ENCODE measurements around the gene NOPCHAP1. TPM values are rescaled to one million over a fixed set of nuclear protein-coding genes. Genes with fewer than 3 reads are reported as not detected.
"Not testable (repeated sequence)": the region's sequence is repeated elsewhere in the genome, so short reads cannot be mapped to it uniquely, and the experiment has no call there.

NOPCHAP1 gene
- 6.4 and 11.6 TPM in 2 replicates for total RNA-seq (2014; rRNA removed; shearing (Covaris generic))

DNA sequence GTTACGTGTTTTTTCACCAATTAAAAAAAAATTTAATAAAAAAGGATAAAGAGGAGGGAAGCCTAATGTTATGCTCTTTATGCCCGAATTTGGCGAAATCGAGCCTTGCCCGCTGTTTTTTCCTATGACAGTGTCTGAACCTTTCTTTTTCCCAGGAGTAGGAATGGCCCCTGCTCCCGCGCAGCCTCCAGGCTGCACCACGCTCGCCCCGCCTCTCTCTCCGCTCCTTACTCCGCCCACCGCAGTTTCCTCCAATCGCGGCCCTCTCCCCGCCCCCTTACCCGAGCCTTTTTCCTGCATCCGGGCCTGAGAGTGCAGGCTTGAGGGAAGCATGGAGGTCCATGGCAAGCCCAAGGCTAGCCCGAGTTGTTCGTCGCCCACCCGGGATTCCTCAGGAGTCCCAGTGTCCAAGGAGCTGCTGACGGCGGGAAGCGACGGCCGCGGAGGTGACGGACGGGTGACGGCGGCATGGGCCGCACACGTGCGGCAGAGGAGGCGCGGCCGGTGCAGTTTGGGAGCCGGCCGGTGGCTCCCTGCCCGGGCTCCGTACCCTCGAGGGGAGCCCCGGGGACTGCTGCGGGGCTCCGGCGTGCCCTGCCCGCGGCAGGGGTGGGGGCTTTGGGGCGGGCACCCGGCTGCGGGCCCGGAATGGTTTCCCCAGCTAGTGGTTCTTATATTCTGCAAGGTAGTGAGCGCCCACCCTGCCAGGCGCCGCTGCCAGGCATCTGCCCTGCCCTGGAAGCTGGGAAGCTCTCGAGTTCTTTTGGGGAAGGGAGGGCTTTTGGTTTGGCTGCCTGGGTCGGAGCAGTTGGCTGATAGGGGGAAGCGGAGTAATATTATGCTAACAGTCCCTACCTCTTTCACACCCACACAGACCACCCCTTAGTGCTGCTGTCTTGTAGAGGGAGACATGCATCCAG lies at the start of gene NOPCHAP1:
Gene NOPCHAP1 (plus strand): TSS at position 295 of the 920 bp plus-strand sequence. CDS start 37 bp downstream, at position 332.
- DNase-seq (ENCODE audit: low read depth), result peak; percentile 86

GRCh38 chr12:104938371-104938770 lies 47.7 kb upstream of the NOPCHAP1 start:
- peak; percentile 39 for DNase-seq (ENCODE audit: low read depth)

DNA sequence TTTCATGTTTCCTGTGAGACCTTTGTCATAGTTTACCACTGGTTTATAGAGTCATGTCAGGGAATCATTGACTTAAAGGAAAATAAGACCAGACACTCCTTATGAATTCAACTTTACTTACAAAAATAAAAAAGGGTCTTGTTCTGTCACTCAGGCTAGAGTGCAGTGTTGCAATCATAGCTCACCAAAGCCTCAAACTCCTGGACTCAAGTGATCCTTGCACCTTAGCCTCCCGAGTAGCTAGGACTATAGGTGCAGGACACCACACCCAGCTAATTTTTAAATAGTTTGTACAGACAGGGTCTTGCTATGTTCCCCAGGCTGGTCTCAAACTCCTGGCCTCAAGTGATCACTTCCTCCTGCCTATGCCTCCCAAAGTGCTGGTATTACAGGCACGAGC lies 47.0 kb upstream of the NOPCHAP1 start:
- DNase-seq (ENCODE audit: low read depth), result no peak

GRCh38 chr12:104941454-104941853 lies 44.7 kb upstream of the NOPCHAP1 start:
- DNase-seq (ENCODE audit: low read depth), result no peak

DNA sequence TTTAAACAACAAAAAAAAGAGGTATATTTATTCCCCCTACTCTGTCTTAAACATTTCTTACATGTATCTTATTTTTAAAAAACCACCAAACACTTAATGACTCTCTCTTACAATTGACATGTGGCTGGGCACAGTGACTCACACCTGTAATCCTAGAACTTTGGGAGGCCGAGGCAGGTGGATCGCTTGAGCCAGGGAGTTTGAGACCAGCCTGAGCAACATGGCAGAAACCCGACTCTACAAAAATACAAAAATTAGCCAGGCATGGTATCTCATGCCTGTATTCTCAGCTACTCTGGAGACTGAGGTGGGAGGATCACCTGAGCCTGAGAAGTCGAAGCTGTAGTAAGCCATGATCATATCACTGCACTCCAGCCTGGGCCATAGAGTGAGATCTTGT lies 44.0 kb upstream of the NOPCHAP1 start:
- peak; percentile 58 for DNase-seq (ENCODE audit: low read depth)

DNA sequence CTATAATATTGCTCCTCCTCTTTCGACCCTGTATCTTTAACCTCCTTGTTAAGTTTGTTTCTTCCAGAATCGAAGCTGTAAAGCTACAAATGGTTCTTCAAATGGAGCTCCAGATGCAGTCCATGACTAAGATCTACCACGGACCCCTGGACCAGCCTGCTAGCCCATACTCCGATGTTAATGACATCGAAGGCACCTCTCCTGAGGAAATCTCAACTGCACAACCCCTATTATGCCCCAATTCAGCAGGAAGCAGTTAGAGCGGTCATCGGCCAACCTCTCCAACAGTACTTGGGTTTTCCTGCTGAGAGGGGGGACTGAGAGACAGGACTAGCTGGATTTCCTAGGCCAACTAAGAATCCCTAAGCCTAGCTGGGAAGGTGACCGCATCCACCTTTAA lies 42.7 kb upstream of the NOPCHAP1 start:
- DNase-seq (ENCODE audit: low read depth), result not testable (repeated sequence)

DNA sequence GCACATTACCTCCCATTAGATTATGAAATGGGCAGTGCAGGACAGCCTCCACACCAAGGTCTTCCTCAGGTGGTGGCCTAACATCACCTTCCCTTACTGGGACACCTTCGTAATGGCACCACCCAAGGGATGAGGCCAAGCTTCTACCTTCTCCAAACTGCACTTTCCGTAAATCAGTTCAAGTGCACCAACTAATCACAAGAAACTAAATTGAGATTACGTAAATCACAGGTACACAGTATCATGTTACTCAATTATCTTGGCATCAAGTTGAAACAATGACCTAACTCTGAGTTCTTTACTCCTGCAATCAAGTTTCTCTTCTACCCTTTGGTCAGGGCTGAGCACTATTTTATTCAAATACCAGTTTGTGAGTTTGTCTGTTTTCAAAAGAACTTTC lies 41.9 kb upstream of the NOPCHAP1 start:
- no peak for DNase-seq (ENCODE audit: low read depth)

GRCh38 chr12:104948716-104949115 lies 37.4 kb upstream of the NOPCHAP1 start:
- not testable (repeated sequence) for DNase-seq (ENCODE audit: low read depth)

GRCh38 chr12:104951759-104952509 lies 34.2 kb upstream of the NOPCHAP1 start:
- peak; percentile 72 for DNase-seq (ENCODE audit: low read depth)

- no peak for DNase-seq (ENCODE audit: low read depth)
Observed at GRCh38 chr12:104952816-104953215, 33.3 kb upstream of the NOPCHAP1 start.

- peak; percentile 29 for DNase-seq (ENCODE audit: low read depth)
Observed at GRCh38 chr12:104953323-104953722, 32.8 kb upstream of the NOPCHAP1 start.

DNA sequence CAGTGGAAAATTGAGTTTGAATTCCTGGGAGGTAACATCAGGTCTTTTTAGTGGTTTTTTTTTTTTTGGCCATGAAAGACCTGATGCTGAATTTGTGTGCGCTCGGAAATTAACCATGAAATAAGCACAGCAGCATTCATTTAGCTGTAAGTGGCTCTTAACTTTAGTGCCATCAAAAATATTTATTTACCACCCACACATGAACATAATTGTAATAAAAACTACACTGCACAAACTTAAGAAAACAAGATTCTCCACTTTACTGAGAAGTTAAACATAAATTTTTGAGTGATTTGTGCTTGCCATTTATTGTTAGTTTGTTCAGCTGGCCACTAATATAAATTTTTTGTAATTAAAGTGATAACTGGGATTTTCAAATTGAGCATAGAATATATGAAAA lies 30.4 kb upstream of the NOPCHAP1 start:
- DNase-seq (ENCODE audit: low read depth), result no peak

DNA sequence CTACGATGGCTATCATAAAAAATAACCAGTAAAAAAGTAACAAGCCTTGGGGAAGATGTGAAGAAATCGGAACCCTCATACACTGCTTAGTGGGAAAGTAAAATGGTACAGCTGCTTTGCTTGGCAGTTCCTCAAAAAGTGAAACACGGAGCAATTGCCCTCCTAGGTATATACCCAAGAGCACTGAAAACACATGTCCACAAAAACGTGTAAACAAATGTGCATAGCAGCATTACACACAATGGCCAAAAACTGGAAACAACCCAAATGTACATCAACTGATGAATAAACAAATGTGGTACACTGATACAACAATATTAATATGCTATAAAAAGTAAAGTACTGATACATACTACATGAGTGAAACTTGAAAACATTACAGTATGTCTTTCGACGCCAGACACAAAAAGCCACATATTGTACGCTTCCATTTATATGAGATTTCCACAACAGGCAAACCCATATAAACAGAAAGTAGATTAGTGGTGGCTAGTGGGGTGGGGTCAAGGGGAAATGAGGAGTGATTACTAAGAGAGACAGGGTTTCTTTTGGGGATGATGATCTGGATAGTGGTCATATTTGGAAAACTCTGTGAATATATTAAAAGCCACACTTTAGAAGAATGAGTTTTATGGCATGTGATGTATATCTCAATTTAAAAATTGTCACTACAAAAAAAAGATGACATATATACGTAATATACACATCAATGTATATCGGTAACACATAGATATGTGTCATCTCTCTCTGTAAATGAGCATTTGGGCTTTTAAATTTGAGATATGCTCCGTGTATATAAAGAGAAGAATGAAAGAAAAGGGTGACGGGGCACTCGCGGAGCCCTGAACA lies 29.0 kb upstream of the NOPCHAP1 start:
- peak; percentile 13 for DNase-seq (ENCODE audit: low read depth)

- DNase-seq (ENCODE audit: low read depth), result peak; percentile 34
Observed at GRCh38 chr12:104957719-104958000, 28.5 kb upstream of the NOPCHAP1 start.

DNA sequence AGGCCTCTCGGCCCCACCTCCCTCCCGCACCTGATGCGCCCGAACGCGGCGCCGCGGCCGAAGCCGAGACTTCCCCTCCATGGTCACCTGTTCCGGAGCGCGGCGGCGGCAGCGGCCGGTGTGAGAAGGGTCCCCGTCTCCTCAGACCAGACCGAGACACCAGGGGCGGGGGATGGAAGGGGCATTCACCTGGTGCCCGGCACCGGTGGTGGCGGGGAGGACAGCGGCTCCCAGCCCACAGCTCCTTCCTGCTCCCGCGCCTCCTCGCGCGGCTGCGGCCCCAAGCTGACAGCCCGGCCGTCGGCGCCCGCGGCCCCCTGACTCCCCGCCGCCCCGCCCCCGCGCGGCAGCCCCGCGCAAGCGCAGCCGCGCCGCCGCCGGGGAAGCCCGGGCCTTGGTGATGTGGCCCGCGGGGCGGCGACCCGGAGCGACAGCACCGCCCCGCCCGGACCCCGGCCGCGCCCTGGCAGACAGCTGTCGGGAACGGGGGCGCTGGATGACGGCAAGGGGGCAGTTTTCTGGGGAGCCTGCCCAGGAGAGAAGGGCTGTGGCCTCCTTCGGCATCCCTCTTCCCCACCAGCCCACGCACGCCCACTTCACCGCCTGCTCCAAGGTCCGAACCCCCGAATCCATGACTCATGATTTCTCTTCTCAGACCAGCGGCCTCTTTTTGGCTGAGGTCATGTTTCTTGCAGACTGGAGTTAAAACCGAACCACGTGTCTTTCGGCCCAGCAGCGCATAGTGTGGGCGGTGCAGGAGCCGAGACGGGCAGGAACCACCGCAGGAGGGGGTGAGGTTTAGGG lies 27.9 kb upstream of the NOPCHAP1 start, which contains the start of gene SLC41A2:
Gene SLC41A2 (minus strand): TSS at position 290 of the 804 bp plus-strand sequence. CDS start 29,763 bp downstream, outside the sequence.
- peak; percentile 96 for DNase-seq (ENCODE audit: low read depth)

DNA sequence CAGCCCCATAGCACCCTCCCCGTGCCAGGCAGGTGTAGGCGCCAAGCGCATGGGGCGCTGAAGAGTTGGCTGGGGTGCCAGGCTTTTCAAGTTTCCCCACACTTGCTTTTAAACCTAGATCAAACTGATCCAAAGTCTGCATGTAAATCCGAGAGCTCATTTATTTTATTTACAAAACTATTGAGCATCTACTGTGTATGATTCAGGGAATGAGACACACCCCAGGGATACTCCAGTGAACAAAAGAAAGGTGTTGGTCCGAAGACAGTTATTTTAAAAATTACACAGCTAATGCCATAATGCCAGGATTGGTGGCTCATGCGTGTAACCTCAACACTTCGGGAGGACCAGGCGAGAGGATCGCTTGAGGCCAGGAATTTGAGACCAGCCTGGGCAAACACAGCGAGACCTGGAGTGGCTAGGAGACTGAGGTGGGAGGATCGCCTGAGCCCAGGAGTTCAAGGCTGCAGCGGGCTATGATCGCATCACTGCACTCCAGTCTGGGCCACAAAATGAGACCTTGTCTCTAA lies 27.2 kb upstream of the NOPCHAP1 start:
- DNase-seq (ENCODE audit: low read depth), result peak; percentile 54

GRCh38 chr12:104959335-104959841 lies 26.7 kb upstream of the NOPCHAP1 start:
- peak; percentile 61 for DNase-seq (ENCODE audit: low read depth)

DNA sequence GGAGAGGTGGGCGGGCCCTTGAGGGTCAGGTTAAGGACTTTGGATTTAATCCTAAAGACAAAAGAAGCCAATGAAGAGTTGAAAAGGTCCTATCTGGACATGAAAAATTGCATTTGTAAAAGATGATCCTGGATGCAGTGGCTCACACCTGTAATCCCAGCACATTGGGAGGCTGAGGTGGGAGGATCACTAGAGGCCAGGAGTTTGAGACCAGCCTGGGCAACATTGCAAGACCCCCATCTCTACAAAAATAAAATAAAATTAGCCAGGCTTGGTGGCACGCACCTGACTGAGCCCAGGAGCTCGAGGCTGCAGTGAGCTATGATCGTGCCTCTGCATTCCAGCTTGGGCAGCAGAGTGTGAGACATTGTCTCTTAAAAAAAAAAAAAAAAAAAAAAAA lies 25.7 kb upstream of the NOPCHAP1 start:
- no peak for DNase-seq (ENCODE audit: low read depth)

DNA sequence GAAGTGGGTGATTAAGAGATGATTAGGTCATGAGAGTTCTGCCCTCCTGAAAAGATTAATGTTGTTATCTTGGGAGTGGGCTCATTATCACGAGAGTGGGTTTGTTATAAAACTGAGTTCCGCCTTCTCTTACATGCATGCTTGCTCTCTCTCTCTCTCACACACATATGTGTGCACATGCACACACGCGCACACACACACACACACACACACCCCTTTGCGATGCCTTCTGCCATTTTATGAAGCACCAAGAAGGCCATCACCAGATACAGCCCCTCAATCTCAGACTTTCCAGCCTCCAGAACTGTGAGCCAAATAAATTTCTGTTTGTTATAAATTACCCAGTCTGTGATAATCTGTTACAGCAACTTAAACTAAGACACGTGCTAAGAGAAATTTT lies 22.4 kb upstream of the NOPCHAP1 start:
- no peak for DNase-seq (ENCODE audit: low read depth)

GRCh38 chr12:104964167-104964855 lies 21.8 kb upstream of the NOPCHAP1 start:
- no peak for DNase-seq (ENCODE audit: low read depth)
